ENCODE measurements around the gene WNT6. TPM values are rescaled to one million over a fixed set of nuclear protein-coding genes. Genes with fewer than 3 reads are reported as not detected.

Gene WNT6
- total RNA-seq, 1 donor from 2014 or later = not detected

DNA sequence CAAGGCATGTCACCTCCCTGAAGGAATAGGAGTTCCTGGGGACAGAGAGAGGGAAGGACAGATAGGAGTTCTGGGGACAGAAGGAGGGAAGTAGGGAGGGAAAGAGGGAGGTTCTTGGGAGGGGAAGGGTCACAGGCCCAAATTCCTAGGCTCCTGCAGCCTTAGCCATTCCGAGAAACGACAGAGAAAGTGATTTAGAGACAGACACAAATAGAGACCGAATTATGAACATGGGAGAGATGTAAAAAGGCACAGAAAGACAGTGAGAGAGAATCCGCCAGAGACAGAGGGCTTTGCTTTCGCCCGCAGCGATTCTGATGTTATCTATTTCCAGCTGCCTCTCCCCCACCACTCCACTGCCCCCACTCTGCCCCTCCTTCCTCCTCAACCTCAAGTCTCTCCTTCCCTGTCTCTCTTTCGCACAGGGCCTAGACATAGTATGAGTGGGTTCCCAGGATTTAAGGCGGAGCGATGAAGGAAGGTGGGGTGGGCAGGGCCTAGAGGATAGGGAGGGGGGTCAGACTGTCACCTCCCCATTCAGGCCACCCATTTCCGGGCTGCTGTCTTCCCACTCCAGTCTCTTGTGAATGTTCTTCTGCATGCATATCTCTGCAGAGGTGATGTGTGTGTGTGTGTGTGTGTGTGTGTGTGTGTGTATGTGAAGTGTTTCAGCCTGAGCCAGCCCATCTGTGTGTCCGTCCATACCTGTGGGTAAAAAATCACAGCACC lies 3.3 kb upstream of the WNT6 start:
- no peak for DNase-seq (ENCODE audit: extremely low read depth, low read depth, low spot score)

DNA sequence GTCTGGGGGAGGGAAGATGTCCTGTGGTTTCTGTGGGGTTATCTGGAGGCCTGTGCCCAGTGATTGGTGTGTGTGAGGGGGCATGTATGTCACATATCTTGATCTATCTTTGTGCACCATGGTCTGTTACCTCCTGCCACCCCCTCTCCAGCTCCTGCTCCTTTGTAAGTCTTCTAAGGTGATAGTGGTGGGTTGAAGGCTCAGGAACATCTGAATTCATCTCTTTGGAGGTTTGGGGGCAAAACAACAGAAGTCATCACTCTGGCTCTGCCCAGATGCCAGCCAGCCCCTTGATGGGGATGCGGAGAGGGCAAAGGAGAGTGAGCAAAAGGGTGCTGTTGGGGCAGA lies 2.7 kb upstream of the WNT6 start:
- DNase-seq (ENCODE audit: extremely low read depth, low read depth, low spot score) = no peak

DNA sequence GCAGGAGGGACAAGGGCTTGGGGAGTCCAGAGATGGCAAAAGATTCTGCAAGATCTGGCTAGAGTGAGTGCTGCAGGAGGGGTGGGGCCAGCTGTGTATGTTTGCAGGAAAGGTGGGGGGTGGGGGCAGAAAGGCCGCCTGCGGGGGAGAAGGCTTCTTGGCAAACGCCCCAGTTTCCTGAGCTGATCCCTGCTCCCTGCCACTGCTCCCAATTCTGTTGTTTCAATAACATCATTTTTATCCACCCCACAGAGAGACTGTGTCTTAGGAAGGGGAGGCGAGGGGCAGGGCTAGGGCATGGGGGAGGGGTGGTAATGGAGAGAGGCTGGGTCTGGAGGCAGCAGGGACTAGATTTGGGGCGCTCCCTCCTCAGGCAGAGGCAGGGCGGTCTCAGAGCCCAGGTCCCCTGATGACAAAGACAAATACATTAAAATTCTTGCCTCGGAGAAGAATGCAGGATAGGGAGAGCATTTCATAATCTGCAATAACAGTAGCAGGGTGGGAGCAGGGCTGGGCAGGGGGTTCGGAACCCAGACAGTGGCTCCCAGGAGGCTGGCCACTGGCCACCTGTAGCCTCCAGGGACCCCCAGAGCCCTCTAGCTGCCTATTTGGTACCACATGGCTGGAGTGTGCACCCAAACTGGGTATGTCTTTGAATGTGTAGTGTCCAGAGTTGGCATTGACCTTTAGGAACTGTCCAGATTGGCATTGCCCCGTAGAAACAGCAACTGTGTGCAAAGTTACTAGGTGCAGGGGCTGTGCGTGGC lies 2.1 kb upstream of the WNT6 start:
- no peak for DNase-seq (ENCODE audit: extremely low read depth, low read depth, low spot score)

- no peak for DNase-seq (ENCODE audit: extremely low read depth, low read depth, low spot score)
Observed at GRCh38 chr2:218858138-218858445, 1.5 kb upstream of the WNT6 start.

DNA sequence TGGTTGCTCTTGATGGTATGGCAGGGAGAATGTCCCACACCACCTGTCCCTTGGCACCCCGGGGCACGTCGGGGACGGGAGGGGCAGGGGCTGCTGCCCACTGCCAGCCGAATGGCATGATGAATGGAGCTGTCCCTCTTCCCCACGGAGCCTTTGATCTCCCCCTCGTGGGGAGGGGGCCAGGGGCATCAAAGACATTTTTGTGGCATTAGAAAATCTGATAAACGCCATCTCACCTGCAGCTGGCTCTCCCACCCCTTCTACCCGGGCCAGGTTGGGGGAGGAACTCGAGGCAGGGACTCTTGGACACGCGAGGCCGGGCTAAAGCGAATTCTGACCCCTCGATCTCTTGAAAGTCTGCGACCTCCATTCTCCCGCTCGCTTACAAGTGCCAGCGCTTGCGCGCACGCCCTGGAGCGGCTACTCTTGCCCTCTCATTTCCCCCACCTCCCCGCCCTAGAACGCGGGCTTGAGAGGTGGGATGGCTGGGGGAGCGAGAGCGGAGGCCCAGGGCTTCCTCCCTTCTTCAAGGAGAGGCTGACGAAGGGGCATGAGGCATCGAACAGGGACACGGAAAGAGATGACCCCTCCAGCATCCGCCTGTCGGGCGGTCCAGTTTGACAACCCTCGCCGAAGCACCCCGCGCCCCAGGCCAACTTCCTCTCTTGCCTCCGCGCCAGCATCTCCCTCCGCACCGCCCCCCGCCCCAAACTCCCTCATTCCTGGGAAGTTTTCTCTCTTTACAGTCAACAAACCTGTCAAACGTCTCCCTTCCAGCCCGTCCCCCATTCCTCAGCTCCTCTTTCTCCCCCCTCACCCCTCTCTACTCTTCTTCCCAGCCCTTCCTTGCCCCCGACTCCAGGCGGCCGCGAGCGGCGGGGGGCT lies 692 bp upstream of the WNT6 start:
- no peak for DNase-seq (ENCODE audit: extremely low read depth, low read depth, low spot score)

- no peak for DNase-seq (ENCODE audit: extremely low read depth, low read depth, low spot score)
Observed at GRCh38 chr2:218859988-218860831, 605 bp downstream of the WNT6 start.

DNA sequence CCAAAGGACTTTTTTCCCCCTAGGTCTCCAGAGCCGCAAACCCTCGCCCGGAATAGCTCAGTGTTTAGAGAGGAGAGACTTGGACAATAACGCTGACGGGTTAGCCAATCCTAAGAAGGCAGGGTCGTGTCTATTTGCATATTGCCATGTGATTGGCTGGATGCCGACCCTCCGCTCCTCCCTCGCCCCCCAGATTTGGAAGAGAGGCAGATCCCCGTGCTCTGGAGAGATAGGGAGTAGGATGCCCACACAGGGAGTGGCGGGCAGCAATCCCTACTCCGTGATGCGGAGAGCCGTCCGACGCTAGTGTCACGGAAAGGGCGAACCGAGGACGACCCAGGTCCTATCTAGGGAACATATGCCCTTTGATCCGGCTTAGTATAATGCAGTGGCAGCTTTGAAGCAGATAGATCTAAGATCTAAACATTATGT lies 1.4 kb downstream of the WNT6 start:
- DNase-seq (ENCODE audit: extremely low read depth, low read depth, low spot score) = no peak

DNA sequence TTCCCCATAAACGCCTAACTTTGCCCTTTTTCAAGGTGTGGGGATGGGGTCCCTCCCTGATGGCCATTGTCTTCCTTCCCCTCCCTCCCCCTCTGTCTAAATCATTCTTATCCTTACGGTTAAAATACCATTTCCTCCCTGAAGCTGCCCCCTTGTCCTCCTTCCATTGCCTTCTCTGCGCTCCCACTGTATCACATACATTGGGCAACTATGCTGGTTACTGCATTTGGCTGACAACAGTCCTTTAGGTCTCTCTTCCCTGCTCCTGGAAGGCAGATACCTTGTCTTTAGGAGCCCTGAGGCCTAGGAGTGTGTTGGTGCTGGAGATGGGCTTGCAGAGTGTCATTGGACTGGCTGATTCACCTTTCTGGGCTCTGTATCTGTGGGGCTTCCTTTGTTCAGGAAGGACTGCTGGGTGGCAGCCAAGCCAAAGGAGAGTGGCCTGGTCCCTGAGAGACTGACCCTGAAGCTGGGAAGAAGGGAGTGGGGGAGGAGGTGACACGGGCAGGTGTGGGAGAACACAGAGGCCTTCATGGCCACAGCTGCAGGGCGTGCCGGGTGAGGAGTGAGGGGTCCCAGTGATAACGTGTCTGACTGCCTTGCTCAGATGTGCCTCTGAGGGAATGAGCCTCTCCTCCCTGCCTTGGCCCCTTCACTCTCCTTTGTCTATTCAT lies 2.2 kb downstream of the WNT6 start:
- no peak for DNase-seq (ENCODE audit: extremely low read depth, low read depth, low spot score)

GRCh38 chr2:218863021-218863520 lies 3.5 kb downstream of the WNT6 start:
- no peak for DNase-seq (ENCODE audit: extremely low read depth, low read depth, low spot score)

GRCh38 chr2:218865396-218865795 lies 5.8 kb downstream of the WNT6 start:
- DNase-seq (ENCODE audit: extremely low read depth, low read depth, low spot score) = no peak

DNA sequence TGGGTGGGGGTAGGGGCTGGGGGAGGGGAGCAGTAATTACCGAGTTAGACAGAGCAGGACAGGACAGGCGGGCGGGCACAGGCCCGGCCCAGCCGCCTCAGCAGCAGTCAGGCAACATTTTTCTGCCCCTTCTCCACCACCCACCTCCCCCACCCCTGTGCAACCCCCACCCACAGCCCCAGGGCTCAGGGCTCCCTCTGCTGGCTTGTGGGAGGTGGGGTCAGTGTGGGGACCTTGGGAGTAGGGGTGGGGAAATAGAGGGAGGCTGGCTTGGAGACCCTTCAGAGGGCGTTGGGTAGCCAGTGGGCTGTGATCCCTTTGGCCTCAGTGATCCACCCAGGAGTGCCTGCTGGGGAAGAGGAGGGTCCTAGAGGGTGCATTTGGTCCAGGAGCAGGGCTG lies 6.4 kb downstream of the WNT6 start:
- no peak for DNase-seq (ENCODE audit: extremely low read depth, low read depth, low spot score)

DNA sequence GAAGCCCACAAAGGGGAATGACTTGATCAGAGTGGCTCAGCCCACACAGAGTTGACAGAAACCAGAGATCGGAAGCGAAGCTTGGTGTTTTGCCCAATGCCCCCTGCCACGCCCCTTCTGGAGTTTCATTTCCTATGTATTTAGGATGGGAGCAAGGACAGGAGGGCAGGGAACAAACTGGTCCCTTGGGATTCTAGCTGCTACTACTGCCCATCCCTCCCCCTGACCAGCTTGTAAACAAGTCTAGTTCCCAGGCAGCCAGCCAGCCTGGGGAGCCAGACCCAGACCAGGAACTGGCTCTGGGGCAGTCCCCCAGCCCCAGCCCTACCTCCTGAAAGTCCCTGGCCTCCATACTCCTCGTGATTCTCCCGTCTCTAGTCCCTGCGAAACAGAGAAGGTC lies 8.3 kb downstream of the WNT6 start:
- DNase-seq (ENCODE audit: extremely low read depth, low read depth, low spot score) = no peak

GRCh38 chr2:218869064-218869463 lies 9.5 kb downstream of the WNT6 start:
- no peak for DNase-seq (ENCODE audit: extremely low read depth, low read depth, low spot score)

DNA sequence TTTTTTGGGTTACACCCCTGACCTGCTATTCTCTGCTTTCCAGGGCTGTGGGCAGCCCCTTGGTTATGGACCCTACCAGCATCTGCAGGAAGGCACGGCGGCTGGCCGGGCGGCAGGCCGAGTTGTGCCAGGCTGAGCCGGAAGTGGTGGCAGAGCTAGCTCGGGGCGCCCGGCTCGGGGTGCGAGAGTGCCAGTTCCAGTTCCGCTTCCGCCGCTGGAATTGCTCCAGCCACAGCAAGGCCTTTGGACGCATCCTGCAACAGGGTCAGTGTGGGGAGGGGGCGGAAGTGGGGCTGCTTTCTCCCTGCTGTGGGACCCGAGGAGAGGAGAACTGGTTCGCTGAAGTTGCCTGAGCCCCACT lies 11.4 kb downstream of the WNT6 start:
- DNase-seq (ENCODE audit: extremely low read depth, low read depth, low spot score) = no peak

DNA sequence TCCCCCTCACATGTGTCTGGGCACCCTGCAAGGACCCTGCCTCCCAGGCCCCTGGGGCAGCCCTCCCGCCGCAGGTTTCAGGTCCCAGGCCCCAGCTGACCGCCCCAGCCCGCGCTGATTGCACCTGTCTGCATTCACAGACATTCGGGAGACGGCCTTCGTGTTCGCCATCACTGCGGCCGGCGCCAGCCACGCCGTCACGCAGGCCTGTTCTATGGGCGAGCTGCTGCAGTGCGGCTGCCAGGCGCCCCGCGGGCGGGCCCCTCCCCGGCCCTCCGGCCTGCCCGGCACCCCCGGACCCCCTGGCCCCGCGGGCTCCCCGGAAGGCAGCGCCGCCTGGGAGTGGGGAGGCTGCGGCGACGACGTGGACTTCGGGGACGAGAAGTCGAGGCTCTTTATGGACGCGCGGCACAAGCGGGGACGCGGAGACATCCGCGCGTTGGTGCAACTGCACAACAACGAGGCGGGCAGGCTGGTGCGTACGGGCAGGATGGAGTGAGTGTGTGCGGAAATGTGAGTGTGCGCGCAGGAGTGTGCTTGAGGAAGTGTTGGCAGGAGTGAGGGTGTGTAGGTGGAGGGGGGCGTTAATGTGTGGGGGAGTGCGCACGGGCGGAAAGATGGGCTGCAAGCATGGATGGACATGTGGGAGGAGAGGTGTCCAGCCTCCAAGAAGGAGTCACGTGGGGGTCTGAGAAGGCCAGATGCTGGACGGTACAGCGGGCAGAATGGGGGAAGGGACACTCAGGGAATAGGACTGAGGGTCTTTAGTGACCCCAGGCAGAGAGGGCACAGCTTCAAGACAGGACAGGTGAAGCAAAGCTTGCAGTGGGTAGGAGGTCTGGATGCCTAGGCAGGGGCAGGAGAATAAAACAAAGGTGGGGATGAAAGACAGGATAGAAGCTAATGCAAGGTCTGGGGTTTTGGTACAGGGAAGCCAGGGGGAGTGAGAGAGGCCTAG lies 12.0 kb downstream of the WNT6 start:
- no peak for DNase-seq (ENCODE audit: extremely low read depth, low read depth, low spot score)

DNA sequence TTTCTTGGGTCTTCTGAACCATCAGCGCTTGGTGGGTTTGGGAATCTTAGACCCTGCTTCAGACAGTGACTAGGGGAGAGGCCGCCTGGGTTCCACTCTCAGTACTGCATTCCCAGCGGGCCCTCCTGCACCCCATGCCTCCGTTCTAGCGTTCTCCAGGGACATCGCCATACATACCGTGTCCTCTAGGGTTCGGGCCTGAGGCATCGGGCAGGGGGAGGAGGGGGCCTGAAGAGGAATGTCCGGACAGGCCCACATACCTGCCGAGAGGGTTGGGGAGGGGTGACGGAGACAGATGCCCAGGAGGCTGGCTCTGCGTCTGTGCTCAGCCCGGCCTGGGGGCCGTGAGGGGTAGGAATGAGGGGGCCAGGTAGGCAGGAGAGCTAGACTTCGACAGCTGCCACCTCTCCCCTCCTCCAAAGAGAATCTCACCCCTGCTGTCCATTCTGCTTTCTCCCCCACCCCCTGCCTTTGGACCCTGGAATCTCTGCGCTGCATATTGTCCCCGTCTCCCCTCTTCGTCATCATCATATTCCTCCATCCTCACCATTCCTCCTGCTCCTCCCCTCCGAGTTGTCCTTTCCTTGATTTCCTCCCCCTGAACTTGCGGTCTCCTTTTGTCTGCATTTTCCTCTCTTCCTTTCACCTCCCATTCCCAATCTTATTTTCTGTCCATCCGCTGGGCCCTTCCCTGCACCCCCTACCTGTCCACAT lies 13.2 kb downstream of the WNT6 start:
- no peak for DNase-seq (ENCODE audit: extremely low read depth, low read depth, low spot score)

DNA sequence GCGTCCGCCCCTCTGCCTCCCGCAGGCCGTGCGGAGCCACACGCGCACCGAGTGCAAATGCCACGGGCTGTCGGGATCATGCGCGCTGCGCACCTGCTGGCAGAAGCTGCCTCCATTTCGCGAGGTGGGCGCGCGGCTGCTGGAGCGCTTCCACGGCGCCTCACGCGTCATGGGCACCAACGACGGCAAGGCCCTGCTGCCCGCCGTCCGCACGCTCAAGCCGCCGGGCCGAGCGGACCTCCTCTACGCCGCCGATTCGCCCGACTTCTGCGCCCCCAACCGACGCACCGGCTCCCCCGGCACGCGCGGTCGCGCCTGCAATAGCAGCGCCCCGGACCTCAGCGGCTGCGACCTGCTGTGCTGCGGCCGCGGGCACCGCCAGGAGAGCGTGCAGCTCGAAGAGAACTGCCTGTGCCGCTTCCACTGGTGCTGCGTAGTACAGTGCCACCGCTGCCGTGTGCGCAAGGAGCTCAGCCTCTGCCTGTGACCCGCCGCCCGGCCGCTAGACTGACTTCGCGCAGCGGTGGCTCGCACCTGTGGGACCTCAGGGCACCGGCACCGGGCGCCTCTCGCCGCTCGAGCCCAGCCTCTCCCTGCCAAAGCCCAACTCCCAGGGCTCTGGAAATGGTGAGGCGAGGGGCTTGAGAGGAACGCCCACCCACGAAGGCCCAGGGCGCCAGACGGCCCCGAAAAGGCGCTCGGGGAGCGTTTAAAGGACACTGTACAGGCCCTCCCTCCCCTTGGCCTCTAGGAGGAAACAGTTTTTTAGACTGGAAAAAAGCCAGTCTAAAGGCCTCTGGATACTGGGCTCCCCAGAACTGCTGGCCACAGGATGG lies 14.0 kb downstream of the WNT6 start:
- no peak for DNase-seq (ENCODE audit: extremely low read depth, low read depth, low spot score)

Measured in glomerular endothelial cell (primary cell).